GM19468 (cell line): ENCODE measurements around the gene ASIC4.

ENCODE experiments used
- ATAC-seq: cut with Tn5 transposase; IDR thresholded peaks from one replicate; pipeline ENCODE4 v1.9.1; 2021; ENCODE audit warnings: mild to moderate bottlenecking, moderate library complexity, moderate number of reproducible peaks; ENCODE audit not compliant: unreplicated experiment; ENCODE audit errors: extremely low read depth

Gene ASIC4

DNA sequence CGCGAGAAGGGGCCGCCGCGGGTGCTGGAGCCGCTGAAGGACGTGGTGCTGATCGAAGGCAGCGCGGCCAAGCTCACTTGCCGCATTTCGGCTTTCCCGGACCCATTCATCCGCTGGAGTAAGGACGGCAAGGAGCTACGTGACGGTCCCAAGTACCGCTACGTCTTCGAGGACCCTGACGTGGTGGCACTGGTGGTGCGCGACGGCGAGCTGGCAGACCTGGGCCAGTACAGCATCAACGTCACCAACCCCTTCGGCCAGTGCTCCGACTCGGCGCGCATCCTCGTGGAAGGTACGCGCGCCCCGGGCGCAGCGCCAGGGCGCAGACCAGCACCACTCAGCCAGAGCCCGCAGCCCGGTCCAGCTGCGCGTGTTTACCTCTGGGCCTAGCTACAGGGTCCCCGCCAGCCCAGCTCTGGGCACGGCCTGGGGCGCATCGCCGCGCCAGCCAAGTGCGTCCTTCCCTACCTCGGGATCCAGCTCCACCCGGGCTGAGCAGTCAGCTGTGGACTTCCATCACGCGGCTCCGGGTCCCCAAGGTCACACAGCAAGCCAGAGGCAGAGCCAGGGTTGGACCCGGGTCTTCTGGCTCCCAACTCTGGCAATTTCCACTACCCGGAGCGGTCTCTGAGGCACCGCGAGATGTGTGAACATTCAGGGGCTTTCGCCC is 17.3 kb upstream of the ASIC4 start:
- no peak for ATAC-seq

DNA sequence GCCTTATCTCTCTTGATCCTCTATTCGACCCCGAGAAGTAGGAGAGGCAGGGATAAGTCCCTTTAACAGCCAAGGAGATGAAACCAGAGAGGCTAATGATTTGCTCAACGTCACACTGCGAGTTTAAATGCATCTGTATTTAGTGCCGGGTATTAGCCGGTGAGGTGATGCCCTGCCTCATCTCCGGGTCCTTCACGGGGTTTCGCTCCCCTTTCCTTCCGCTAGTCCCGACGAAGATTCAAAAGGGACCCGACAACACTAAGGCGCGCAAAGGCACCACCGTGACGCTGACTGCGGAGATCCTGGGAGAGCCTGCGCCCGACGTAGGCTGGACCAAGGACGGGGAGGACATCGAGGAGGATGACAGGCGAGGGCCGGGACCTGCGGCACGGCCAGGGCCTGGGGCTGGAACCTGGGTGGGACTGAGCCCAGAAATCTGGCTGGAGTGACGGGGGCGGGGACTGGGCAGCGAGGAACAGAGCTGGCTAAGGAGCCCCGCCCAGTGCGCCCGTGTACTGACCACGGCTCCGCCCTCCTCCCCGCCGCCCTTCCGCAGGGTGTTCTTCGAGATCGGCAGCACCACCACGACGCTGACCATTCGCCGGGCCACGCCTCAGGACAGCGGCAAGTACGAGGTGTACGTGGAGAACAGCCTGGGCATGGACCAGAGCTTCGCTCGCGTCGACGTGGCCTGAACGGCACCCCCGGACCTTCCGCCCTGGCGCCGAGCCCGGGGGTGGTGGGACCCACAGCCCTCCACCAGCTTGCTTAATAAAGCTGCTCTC is 16.6 kb upstream of the ASIC4 start:
- no peak for ATAC-seq

DNA sequence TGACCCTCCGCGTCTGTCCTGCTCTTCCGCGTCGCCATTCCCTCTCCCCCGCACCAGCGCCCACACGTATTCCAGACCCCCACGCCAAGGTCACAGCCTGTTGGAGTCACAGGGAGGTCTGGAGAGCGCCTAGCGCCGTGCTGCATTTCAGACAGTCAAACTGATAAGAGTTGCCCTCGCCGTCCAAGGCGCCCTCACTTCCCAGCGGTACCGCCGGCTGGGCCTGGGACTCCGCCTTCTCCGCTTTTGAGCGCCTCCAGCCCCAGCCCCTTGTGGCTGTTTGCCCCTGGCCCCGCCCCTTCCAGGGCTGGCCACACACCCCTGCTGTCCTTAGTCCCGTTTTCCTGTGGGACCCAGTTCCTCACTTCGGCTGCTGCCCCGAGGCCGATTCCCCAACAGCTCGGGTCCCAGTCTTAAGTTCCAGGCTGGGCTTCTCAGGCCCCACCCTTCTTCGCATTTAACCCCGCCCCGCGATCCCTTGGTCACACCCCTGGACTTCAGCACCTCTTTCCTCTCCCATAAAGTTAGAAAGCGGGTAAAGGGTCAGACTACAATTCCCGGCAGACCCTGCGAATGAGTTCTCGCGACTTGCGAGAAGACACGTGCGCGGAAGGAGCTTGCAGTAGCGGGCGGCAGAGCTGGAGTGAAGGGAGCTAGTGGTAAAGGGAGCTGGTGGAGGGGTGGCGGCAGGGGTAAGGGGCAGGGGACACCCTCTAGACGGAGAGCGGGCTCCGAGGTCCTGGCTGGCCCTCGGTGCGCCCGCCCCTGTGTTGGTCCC is 15.8 kb upstream of the ASIC4 start, which contains the start of gene GMPPA:
GMPPA (plus strand) TSS at position 612 of the 778 bp plus-strand sequence. CDS start 1,085 bp downstream, outside the sequence.
- ATAC-seq, result peak; percentile 97

GRCh38 chr2:219499058-219499307 is 15.3 kb upstream of the ASIC4 start:
- no peak for ATAC-seq

- ATAC-seq, result no peak
Observed at GRCh38 chr2:219499555-219499954, 14.7 kb upstream of the ASIC4 start.

DNA sequence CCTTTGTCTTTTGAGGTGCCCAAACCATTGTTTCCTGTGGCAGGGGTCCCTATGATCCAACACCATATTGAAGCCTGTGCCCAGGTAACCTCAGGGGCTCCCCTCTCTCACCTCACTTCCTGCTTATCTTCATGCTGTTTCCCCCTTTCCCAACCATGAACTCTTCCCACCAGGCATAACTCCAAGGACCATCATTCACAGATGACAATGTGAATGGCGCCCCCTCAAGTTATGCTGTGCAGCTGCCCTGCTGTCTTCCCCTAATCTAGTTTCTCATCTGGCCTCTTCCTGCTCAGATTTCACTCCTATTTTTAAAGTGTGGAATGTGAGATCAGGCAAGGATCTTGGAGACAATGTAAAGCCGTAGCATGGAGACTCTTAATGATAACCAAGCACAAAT is 14.1 kb upstream of the ASIC4 start:
- ATAC-seq, result no peak

DNA sequence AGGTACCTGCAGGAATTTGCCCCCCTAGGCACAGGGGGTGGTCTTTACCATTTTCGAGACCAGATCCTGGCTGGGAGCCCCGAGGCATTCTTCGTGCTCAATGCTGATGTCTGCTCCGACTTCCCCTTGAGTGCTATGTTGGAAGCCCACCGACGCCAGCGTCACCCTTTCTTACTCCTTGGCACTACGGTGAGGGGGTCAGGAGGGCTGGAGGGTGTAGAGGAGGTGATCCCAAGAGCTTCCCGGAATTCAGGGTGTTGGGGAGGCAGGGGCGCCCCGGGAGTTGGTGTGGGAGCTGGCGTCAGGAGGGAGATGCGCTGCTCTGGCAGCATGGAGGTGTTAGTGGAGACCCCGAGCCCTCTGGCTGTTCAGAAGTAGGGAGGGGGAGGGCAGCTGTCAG is 12.4 kb upstream of the ASIC4 start:
- no peak for ATAC-seq

GRCh38 chr2:219502618-219503017 is 11.7 kb upstream of the ASIC4 start:
- no peak for ATAC-seq

DNA sequence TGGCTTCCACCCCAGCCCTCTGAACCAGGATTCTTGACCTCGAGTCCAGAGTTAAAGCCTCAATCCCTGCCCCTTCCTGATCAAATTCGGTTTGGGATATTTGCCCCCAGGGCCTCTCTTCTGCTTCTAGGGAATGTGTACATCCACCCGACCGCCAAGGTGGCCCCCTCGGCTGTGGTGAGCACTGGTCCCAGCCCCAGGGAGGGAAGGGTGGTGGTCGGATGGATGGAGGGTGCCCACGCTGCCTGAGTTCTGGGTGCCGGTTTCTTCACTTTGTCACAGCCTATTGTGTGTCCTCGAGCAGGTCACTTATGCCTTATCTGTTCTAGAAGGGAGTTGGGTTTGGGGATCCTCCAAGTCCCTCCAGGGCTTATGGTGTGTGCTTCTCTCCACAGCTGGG is 8.7 kb upstream of the ASIC4 start:
- ATAC-seq, result no peak

- no peak for ATAC-seq
Observed at GRCh38 chr2:219506153-219506801, 8.0 kb upstream of the ASIC4 start.

DNA sequence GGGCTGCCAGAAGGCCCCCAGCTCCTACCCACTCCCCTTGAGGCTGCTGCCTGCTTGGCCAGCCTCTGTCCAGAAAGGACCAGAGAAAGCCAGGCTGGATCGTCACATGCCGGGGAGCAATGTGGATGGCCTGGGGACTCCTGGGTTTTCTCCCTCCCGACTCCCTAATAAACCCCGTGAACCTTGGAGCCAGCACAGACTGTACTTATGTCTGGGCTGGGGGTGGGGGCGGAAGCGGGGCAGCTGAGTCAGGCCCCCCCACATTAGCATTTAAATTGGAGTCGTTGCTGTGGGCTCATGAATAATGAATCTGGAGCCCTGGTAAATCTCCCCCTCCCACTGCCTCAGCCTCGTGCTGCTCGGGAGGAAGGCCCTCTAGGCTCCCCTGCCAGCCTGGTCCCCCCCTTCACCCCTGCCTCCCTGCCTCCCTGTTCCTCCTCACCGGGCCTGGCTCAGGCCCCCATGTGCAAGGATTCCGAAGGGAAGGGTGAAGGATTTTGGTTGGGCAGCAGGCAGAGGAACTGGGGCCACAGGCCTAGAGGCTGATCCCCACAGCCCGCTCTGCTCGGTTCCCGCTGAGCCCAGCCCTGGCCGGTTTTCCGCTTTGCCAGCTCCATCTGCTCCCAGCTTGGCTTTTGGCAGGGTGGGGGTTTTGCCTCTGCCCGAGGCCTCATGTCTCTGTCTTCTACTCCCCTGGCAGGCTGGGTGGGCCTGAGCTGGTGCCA is 7.3 kb upstream of the ASIC4 start:
- no peak for ATAC-seq

DNA sequence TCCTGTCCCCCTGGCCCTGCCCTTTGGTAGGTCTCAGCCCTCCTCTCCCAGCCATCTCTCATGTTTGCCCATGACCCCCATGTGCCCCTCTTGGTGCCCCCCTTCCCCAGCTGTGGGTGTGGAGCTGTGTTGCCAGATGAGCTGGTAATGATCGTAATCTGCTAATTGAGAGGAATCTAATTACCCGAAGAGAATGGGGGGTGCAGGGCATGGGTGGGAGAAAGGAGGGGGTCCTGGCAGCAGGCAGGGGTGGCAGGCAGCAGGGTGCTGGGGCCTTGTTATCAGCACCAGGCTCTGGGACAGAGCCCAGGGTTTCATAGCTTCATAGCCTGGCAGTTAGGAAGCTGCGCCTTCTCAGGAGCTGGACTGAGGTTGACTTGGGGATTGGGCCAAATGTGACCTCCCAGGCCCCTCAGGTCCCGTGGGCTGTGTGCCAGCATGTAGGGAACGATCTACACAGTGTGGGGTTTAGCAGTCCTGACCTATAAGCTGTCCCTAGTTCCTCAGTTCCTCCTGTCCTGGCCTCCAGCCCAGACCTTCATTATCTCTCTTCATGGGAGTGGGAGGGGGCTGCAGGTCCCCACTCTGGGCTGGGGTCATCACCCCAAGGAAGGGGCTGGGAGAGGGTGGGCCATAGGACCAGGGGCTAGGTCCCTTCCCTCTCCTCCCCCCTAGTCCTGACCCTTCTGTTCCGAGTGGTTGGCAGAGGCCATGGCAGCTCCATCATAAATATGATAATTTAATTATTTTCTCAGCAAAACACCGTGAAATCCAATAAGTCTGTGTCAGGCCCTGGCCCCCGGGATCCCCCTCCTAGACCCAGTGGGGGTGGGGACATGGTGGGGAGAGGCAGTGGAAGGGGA is 6.5 kb upstream of the ASIC4 start:
- no peak for ATAC-seq

DNA sequence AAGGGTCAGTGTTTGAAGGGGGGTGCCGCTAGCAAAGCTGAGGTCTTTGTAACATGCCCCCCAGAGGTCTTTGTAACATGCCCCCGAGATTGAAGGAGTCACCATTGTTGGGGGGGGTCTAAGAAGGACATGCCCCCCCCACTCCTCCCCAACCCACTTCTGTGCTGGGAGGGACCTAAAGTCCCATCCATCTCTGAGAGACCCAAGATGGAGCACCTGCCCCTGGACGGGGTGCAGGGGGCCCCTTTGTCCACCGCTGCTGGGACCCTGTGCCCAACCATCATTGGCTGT is 5.9 kb upstream of the ASIC4 start:
- no peak for ATAC-seq

GRCh38 chr2:219508971-219509779 is 5.1 kb upstream of the ASIC4 start:
- ATAC-seq, result no peak

- ATAC-seq, result no peak
Observed at GRCh38 chr2:219509780-219510511, 4.3 kb upstream of the ASIC4 start.

GRCh38 chr2:219510512-219511135 is 3.7 kb upstream of the ASIC4 start:
- no peak for ATAC-seq

DNA sequence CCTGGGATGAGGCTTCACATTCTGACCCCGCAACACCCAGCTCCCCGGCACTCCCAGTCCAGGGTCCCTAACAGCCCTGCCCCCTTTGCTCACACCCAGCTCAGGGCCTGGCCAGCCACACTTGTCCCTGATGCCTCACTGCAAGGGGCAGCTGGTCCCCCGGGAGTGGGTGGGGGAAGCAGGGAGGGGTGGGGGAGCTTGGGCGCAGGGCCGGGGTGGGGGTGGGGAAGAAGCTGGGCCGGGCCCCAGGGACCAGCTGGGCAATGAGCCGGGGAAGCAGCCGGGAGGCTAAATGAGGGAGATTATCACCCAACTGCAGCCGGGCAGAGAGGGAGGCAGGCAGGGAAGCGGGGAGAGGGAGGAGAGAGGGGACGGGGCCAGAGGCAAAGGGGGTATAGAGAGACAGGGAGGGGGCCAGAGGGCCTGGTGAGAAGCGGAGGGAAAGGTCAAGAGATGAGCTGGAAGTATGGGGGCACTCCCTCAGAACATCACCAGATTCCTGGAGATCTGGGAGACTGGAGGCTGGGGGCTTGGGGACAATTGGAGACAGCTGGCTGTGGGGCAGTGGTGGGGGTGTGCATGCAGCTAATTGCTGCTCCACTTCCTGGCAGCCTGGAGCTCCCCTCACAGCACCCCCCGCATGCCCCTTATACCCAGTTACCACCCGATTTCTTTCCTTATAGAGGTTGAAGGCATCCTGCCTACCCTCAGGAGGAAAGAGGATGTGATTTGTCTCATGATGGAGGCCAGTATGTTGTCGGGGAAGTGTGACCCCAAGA is 2.5 kb upstream of the ASIC4 start:
- no peak for ATAC-seq
